Raji (cell line): ENCODE measurements around the gene BPIFB4.

ENCODE experiments used
- POLR2A ChIP-seq: IDR thresholded peaks from 2 replicates; pipeline ENCODE4 v1.6.1; 2011; ENCODE audit warnings: low read depth, low read length, control low read depth; ENCODE audit not compliant: insufficient read depth

Gene BPIFB4

DNA sequence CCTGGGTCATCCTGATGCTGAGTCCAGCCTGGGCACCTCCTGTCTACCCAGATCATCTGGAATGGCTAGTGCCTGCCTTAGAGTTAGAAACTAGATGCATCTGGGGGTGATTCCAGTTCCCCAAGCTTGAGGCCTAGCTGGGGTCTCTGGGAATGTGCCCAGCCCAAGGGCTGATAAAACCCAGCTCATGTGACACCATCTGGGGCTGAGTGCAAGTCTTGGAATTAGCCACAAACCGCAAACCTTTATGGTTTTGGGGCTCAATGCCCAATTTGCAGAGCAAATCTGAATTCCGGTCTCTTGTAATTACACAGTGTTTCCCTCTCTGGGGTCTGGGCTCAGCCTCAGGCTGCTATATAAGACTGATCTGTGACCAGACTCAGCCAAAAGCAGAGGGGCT lies at the start of gene BPIFB4:
Gene BPIFB4 (plus strand): TSS at position 385 of the 400 bp plus-strand sequence. CDS start 1,884 bp downstream, outside the sequence.
- TF ChIP-seq POLR2A, result no peak

DNA sequence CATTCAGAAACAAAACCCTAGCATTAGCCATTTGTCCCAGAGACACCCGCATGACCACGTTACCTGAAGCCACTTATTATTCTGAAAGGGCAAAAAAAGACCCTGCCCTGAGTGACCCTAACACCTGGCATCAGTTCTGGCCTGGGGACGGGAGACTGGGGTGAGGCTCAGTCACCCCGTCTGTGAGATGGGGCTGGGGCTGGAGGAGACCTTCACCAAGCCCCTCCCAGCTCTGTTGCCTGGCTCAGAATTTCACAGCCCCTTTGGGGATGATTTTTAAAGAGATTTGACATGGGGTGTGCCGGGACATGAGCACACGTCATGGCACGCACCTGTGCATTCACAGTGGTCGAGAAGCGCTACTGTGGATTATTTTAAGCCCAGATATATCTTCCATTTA lies 49.4 kb upstream of the BPIFB4 start:
- TF ChIP-seq POLR2A, result no peak

DNA sequence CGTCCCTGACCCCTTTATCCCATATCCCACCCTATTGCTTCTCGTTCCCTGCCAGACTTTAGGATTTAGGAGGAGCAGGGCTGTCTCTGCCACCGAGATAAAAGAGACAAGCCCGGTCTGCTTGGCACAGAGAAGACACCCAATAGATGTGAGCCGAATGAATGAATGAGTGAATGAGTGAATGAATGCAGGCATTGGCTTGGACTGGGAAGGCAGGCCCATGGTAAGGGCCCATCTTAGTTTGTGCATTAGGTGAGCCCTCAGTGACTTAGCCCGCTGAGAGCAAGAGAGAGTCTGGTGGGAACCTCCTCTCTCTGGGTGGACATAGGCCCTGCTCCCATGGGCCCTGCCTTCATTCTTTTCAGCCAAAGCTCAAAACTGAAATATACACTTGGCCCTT lies 48.9 kb upstream of the BPIFB4 start:
- TF ChIP-seq POLR2A, result no peak

DNA sequence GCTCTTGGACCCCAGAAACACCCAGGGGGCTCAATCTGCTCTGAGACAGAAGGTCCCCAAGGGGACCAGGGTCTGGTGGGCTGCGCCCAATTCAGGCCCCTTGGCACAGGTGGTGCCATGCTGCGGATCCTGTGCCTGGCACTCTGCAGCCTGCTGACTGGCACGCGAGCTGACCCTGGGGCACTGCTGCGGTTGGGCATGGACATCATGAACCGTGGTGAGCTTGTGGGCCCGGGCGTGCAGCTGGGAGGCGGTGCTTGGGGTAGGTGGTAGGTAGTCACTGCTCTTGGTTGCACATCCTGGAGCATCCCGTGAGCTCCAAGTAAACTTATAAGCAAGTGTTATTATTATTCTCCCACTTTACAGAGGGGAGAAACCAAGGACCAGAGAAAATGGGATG lies 47.9 kb upstream of the BPIFB4 start, which contains the start of gene BPIFB6:
Gene BPIFB6 (plus strand): TSS at position 118 of the 400 bp plus-strand sequence. CDS start 0 bp downstream, at position 118.
- TF ChIP-seq POLR2A, result no peak

DNA sequence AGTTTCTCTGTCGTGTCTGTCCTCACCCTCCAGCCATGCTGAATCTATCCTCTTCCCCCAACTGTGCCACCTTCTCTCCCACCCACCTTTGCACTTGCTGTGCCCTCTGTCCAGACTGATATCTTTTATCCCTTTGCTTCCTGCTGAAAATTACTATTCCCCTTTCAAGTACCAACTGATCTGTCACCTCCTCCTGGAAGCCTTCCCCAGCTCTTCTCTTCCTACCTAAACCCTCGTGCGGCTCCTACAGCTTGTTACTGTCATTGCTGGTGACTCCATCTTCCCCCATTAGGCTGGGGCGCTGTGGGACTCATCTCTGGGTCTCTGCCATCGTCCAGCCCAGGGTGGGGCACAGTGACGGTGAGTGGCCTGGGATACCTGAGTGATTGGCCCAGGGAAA lies 46.9 kb upstream of the BPIFB4 start:
- TF ChIP-seq POLR2A, result no peak

DNA sequence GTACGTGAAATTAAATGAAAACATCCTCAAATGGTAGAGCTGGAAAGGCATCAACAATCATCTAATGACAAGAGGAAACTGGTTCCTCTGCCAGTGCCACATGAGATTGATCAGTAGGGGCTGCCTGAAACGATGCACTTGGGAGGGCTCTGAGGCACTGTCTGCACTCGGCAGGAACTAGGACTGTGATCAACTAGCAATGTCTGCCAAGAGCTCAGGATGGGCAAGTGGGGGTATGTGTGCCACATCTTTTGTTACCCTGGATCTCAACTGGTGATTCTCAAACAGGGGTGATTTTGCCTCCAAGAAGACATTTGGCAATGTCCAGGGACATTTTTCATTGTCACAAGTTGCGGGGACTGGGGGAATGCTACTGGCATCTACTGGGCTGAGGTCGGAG lies 46.1 kb upstream of the BPIFB4 start:
- no peak for TF ChIP-seq POLR2A

DNA sequence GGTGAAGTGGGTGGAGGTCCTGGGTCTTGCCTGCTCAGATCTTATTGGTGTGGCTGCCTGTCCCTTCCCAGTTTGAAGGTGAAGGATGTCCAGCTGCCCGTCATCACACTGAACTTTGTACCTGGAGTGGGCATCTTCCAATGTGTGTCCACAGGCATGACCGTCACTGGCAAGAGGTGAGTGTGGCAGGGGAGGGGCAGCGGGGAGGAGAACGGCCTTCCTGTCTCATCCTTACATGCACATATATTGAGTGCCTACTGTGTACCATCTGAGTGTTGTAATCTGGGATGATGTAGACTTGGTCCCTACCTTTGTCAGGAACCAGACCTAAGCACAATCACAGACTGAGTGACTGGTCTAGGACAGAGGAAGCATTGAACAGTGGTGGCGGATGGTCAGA lies 45.3 kb upstream of the BPIFB4 start:
- TF ChIP-seq POLR2A, result no peak

DNA sequence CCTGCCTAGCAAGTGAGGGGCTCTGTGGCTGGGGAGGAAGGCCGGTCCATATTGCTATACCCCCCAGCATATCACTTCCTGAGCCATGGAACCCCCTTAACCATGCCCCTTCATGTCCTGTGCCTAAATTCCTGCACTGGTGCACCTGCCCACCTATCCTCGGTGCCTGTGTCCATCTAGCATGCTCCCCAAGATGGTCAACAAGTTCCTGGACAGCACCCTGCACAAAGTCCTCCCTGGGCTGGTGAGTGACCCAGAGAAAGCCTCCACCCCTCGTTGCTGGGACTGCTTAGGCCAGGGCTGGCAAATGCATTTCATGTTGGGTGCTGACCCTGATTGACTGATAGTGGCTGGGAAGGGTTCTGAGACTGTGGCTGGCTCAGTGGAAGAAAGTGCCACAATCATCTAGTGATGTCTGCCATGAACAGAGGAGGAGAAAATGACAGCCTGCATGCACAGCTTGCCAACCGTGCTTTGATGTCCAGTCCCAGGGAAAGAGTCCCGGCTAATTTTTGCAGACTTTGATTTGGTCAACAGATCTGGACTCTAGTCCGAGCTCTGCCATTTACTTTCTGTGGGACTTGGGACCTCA lies 44.4 kb upstream of the BPIFB4 start:
- TF ChIP-seq POLR2A, result no peak

DNA sequence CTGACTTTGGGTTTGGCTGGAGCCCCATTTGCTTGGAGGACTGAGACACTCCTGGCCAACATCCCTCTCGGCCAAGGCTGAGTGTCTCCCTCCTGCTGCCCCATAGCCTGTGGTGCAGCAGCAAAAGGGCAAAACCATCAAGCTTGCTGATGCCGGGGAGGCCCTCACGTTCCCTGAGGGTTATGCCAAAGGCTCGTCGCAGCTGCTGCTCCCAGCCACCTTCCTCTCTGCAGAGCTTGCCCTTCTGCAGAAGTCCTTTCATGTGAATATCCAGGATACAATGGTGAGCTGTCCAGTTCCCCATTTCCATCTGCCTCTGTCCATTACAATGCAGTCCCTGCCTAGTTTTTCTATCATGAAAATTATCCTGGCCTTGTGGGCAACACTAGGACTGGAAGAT lies 42.0 kb upstream of the BPIFB4 start:
- TF ChIP-seq POLR2A, result no peak

DNA sequence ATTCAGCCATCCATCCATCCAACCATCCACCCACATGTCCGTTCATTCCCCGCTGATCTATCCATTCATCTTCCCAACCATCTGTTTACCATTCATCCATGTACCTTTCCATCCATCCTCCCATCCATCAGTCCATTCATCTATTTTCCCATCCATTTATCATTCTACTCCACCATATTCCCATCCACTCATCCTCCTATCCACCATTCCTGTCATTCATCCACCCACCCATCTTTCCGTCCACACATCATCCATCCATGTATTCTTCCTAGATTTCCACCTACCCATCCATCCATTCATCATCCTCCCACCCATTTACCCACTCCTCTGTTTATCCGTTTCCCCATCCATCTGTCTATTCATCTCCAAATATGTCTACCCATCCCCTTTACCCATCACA lies 41.2 kb upstream of the BPIFB4 start:
- no peak for TF ChIP-seq POLR2A

DNA sequence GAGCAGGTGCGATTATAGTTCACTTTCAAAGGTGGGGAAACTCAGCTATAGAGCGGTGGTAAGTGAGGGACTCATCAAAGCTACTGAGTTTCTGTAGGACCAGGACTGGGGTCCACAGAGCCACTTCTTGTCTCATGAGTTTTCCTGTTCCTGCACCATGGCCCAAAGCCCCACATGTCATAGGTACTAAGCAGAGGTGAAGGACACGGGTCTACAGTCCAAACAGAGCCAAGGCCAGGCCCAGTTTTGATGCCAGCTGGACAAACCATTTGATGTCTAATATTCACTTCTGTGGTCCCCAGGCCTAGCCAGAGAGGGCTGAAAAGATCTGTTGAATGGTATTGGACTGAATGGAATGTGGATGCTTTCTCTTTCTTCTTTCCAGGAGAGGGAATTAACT lies 37.0 kb upstream of the BPIFB4 start:
- TF ChIP-seq POLR2A, result no peak

DNA sequence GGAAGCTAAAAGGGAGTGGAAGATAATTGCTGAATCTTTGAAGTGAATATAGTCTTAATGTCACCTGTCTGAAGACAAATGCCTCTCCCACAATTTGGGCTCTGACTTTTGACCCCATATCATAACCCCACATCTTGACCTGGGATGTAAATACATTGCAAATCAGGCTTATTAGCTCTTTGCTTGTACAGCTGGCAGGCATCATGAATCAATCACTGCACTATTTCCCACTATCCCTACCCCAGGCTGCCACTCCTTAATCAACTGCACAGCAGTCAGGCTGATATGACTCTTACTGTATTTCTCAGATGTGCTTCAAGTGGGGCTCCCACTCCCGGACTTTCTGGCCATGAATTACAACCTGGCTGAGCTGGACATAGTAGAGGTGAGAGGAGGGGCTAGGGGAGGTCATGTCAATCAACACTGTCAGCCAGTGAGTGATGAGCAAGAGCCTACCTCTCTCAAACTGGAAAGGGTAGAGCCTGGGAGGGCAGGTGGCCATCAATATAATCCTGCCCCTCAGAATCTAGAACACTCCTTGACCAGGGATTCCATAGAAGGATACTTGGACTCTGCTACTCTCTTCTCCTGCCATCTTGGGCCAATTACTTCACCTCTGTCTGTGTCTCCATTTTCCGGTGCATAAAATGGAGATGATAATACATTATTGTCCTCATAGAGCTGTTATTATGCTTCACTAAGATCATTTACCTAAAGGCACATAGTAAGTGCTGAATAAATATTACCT lies 36.3 kb upstream of the BPIFB4 start:
- TF ChIP-seq POLR2A, result no peak

DNA sequence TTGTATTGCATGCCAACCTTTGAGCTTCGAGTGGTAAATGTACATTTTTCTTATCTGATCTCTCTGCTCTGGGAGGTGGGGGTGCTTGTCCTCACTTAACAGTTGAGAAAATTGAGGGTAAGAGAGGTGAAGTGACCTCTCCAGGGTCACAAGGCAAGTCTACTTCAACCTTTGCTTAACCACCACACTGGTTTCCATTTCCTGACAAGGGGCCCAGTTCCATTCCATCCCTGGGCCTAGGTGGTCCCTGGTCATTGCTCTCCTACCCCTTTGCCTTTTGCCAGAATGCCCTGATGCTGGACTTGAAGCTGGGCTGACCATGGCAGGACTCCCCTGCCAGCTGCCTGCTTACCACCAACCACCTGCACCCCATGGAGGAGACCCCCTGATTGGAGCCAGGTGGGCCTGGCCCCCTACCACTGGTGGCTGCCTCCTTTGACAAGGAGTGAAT lies 35.7 kb upstream of the BPIFB4 start:
- no peak for TF ChIP-seq POLR2A

DNA sequence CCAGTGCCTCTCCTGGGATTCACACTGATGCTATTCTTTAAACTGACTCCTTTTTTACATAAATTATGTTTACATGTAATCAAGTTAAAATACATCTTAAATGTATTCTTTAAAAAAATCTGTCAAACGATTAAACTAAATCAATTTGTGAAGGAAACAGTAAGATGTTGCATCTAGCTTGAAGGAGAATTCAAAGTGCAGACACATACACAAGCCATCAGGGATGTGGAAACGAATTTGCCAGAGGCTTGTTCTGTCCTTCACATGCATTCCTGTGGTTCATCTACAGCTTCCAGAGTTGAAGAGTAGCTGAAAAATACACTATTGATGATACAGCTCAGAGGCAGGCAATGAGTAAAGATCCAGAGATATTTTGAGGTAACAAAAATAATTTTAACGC lies 33.0 kb upstream of the BPIFB4 start:
- TF ChIP-seq POLR2A, result no peak

DNA sequence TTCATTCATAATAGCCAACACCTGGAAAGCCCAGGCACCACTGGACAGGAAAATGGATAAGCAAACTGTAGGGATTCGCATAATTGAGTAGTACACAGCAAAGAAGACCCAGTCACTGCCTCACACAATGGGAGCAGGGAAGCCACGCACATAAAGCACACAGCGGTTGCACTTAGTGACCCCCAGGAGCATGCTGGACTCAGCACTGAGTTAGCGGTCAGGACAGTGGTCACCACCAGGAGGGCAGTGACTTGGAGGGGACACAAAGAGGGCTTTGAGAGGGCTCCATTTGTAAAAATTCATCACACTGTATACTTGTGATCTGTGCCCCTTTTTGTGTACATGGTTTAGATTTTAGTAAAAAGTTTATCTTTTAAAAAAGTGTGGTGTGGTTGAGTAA lies 28.1 kb upstream of the BPIFB4 start:
- no peak for TF ChIP-seq POLR2A

DNA sequence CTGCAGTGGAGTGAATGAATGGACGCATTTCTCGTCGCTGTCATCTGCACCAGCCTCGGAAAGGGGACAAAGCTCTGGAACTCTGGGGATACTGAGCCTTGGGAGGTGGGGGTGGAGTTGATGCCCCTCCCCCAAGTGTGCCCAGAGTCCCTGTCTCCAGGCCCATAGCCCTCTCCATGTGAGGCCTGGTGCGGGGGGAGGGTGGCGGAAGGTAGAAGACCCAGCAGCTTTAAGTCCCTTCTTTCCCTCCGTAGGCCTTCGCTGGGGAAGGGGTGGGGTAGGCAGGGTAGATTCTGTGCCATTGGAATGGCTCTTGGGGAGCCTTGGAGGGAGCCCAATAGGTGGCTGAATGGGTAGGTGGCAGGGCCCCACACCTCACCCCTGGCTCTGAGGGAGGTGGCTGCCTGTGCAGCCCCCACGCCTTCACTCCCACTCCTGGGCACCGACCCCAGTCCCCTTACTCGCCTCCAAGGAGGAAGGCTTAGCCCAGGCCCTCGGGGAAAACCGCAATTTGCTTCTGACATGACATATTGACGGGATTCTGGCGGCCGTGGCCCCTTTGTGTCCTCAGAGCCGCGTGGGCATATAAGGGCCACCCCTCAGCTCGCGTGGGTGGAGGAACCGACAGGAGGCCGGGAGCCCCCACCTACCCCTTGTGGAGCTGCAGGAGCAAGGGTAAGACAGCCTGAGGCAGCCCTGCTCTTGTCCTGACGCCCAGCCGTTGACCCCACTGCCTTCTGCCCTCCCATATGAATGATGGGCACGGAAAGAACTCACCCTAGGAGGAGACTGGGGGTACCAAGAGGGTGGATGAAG lies 25.9 kb upstream of the BPIFB4 start, which contains the start of gene BPIFB3:
Gene BPIFB3 (plus strand): TSS at position 613 of the 816 bp plus-strand sequence. CDS start 1,533 bp downstream, outside the sequence.
- no peak for TF ChIP-seq POLR2A
